ENCODE data around the gene SLC8B1. TPM values are rescaled to one million over a fixed set of nuclear protein-coding genes. Genes with fewer than 3 reads are reported as not detected.

SLC8B1 gene
- total and polyA plus RNA-seq, 2 donors (not counting 1 experiment from before 2014, with no cell fraction given): 16.7 to 16.8 TPM

- H2AFZ ChIP-seq (ENCODE audit: low read length): no peak overlapping the region
- H3K79me2 ChIP-seq (ENCODE audit: control insufficient read depth, insufficient read depth, low read length): no peaks in the 10 kb centered on the region
- H3K4me1 ChIP-seq (ENCODE audit: control insufficient read depth, extremely low read depth, insufficient read depth, low read length): no peaks in the 10 kb centered on the region
- no peak for DNase-seq (ENCODE audit: low read depth in 2 of 2)
- no peak overlapping the region for H3K4me2 ChIP-seq (ENCODE audit: extremely low read depth, insufficient read depth, low read length)
- H3K4me3 ChIP-seq (replicated peaks in 1 of 4; ENCODE audit: control extremely low read depth in 1 of 4, insufficient read depth in 1 of 4, low read depth in 3 of 4, low read length in 4 of 4): no peak overlapping the region
- no peak overlapping the region for H3K27ac ChIP-seq (ENCODE audit: insufficient read depth, low read length)
- H3K9ac ChIP-seq (ENCODE audit: insufficient read depth, low read length): no peak overlapping the region
- no peaks in the 10 kb centered on the region for H3K36me3 ChIP-seq (ENCODE audit: control insufficient read depth, insufficient read depth, low read length)
- H3K9me3 ChIP-seq (ENCODE audit: control insufficient read depth, insufficient read depth, low read depth, low read length): no peaks in the 10 kb centered on the region
- no peaks in the 10 kb centered on the region for H4K20me1 ChIP-seq (ENCODE audit: control insufficient read depth, extremely low read depth, insufficient read depth, low read length)
- TF ChIP-seq EZH2 (IDR thresholded peaks at IDR 0.05; ENCODE audit: low read length, missing control alignments): no peak
- no peak for TF ChIP-seq CTCF (conservative IDR thresholded peaks at IDR 0.05 in 1 of 2, IDR thresholded peaks at IDR 0.05 in 1 of 2; ENCODE audit: low read depth in 1 of 2, low read length in 2 of 2)
- no peaks in the 10 kb centered on the region for H3K27me3 ChIP-seq (ENCODE audit: control insufficient read depth, insufficient read depth, low read length)
Measured at GRCh38 chr12:113291586-113291985, 43.3 kb downstream of the SLC8B1 start.

GRCh38 chr12:113290506-113290905, 44.4 kb downstream of the SLC8B1 start:
- no peak for DNase-seq (ENCODE audit: low read depth in 2 of 2)
- H3K9me3 ChIP-seq (ENCODE audit: control insufficient read depth, insufficient read depth, low read depth, low read length): no peaks in the 10 kb centered on the region
- H3K36me3 ChIP-seq (ENCODE audit: control insufficient read depth, insufficient read depth, low read length): no peaks in the 10 kb centered on the region
- no peak overlapping the region for H3K4me2 ChIP-seq (ENCODE audit: extremely low read depth, insufficient read depth, low read length)
- no peak overlapping the region for H3K27ac ChIP-seq (ENCODE audit: insufficient read depth, low read length)
- no peaks in the 10 kb centered on the region for H3K79me2 ChIP-seq (ENCODE audit: control insufficient read depth, insufficient read depth, low read length)
- no peaks in the 10 kb centered on the region for H3K27me3 ChIP-seq (ENCODE audit: control insufficient read depth, insufficient read depth, low read length)
- no peak overlapping the region for H3K9ac ChIP-seq (ENCODE audit: insufficient read depth, low read length)
- H3K4me3 ChIP-seq (replicated peaks in 1 of 4; ENCODE audit: control extremely low read depth in 1 of 4, insufficient read depth in 1 of 4, low read depth in 3 of 4, low read length in 4 of 4): no peak overlapping the region
- no peaks in the 10 kb centered on the region for H4K20me1 ChIP-seq (ENCODE audit: control insufficient read depth, extremely low read depth, insufficient read depth, low read length)
- no peak for TF ChIP-seq EZH2 (IDR thresholded peaks at IDR 0.05; ENCODE audit: low read length, missing control alignments)
- no peak for TF ChIP-seq CTCF (conservative IDR thresholded peaks at IDR 0.05 in 1 of 2, IDR thresholded peaks at IDR 0.05 in 1 of 2; ENCODE audit: low read depth in 1 of 2, low read length in 2 of 2)
- H3K4me1 ChIP-seq (ENCODE audit: control insufficient read depth, extremely low read depth, insufficient read depth, low read length): no peaks in the 10 kb centered on the region
- no peak overlapping the region for H2AFZ ChIP-seq (ENCODE audit: low read length)

DNA sequence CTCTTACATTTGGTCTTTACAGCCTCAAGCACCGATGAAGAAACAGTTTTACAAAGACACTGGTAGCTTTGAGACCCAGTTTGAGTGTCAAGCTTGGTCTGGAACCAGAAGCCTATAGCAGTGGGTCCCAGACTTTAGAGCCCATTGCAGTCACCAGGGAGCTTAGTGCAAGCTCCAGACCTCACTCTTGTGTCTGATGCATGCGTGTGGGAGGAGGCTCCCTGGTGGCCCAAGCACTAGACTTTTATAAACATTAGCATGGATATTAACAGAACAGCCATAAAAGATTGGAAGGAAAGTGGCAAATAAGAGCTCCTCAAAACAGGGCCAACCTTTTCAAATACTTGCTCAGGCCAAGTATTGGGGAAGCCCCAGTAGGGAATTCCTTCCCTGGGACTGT, 45.5 kb downstream of the SLC8B1 start:
- Histone ChIP-seq H3K79me2 (ENCODE audit: control insufficient read depth, insufficient read depth, low read length) (no peaks in the 10 kb centered on the region), H4K20me1 (ENCODE audit: control insufficient read depth, extremely low read depth, insufficient read depth, low read length) (no peaks in the 10 kb centered on the region), H2AFZ (ENCODE audit: low read length) (no peak overlapping the region), H3K4me2 (ENCODE audit: extremely low read depth, insufficient read depth, low read length) (no peak overlapping the region), H3K4me1 (ENCODE audit: control insufficient read depth, extremely low read depth, insufficient read depth, low read length) (no peaks in the 10 kb centered on the region), H3K9me3 (ENCODE audit: control insufficient read depth, insufficient read depth, low read depth, low read length) (no peaks in the 10 kb centered on the region), H3K27me3 (ENCODE audit: control insufficient read depth, insufficient read depth, low read length) (no peaks in the 10 kb centered on the region), H3K27ac (ENCODE audit: insufficient read depth, low read length) (no peak overlapping the region), H3K9ac (ENCODE audit: insufficient read depth, low read length) (no peak overlapping the region), H3K4me3 (replicated peaks in 1 of 4; ENCODE audit: control extremely low read depth in 1 of 4, insufficient read depth in 1 of 4, low read depth in 3 of 4, low read length in 4 of 4) (no peak overlapping the region), H3K36me3 (ENCODE audit: control insufficient read depth, insufficient read depth, low read length) (no peaks in the 10 kb centered on the region)
- no peak for DNase-seq (ENCODE audit: low read depth in 2 of 2)
- TF ChIP-seq EZH2 (IDR thresholded peaks at IDR 0.05; ENCODE audit: low read length, missing control alignments): no peak
- TF ChIP-seq CTCF (conservative IDR thresholded peaks at IDR 0.05 in 1 of 2, IDR thresholded peaks at IDR 0.05 in 1 of 2; ENCODE audit: low read depth in 1 of 2, low read length in 2 of 2): no peak

All from fibroblast of lung (primary cell).